ENCODE results near the gene PPIL6.

DNA sequence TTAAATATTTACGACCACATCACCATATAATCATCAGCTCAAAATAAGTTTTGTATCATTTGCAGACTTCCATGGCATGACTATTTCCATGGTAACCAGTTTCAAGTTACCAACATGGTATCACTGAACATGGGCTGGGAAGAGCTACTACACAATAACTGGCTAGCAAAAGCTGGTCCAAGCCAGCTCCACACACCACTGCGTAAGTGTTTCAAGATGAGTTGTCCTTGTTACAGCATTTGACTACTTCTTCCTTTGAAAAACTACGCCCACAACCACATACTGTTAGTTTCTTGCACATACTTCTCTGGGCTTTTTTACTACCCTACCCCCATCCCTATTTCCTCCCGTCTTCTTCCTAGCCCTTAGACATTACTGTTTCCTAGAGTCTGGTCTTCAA is 66.7 kb downstream of the PPIL6 start:
- TF ChIP-seq EGR1 (IDR thresholded peaks at IDR 0.05; ENCODE audit: low read depth in 2 of 2), result no peak
- no peak for TF ChIP-seq SP1 (IDR thresholded peaks at IDR 0.05)
- TF ChIP-seq YY1 (IDR thresholded peaks at IDR 0.05), result no peak
- no peak for TF ChIP-seq TAF1 (conservative IDR thresholded peaks at IDR 0.05)
- TF ChIP-seq CTCF (IDR thresholded peaks at IDR 0.05; ENCODE audit: low read depth, low read length, missing input control), result no peak
- TF ChIP-seq, protein P1, sequence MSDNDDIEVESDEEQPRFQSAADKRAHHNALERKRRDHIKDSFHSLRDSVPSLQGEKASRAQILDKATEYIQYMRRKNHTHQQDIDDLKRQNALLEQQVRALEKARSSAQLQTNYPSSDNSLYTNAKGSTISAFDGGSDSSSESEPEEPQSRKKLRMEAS (IDR thresholded peaks at IDR 0.05), result no peak
- no peak for TF ChIP-seq GABPA (IDR thresholded peaks at IDR 0.05 in 1 of 2, conservative IDR thresholded peaks at IDR 0.05 in 1 of 2)
- TF ChIP-seq, protein P2, sequence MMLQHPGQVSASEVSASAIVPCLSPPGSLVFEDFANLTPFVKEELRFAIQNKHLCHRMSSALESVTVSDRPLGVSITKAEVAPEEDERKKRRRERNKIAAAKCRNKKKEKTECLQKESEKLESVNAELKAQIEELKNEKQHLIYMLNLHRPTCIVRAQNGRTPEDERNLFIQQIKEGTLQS (IDR thresholded peaks at IDR 0.05), result no peak
- TF ChIP-seq HNF4G (IDR thresholded peaks at IDR 0.05), result no peak
- TF ChIP-seq, protein P3, sequence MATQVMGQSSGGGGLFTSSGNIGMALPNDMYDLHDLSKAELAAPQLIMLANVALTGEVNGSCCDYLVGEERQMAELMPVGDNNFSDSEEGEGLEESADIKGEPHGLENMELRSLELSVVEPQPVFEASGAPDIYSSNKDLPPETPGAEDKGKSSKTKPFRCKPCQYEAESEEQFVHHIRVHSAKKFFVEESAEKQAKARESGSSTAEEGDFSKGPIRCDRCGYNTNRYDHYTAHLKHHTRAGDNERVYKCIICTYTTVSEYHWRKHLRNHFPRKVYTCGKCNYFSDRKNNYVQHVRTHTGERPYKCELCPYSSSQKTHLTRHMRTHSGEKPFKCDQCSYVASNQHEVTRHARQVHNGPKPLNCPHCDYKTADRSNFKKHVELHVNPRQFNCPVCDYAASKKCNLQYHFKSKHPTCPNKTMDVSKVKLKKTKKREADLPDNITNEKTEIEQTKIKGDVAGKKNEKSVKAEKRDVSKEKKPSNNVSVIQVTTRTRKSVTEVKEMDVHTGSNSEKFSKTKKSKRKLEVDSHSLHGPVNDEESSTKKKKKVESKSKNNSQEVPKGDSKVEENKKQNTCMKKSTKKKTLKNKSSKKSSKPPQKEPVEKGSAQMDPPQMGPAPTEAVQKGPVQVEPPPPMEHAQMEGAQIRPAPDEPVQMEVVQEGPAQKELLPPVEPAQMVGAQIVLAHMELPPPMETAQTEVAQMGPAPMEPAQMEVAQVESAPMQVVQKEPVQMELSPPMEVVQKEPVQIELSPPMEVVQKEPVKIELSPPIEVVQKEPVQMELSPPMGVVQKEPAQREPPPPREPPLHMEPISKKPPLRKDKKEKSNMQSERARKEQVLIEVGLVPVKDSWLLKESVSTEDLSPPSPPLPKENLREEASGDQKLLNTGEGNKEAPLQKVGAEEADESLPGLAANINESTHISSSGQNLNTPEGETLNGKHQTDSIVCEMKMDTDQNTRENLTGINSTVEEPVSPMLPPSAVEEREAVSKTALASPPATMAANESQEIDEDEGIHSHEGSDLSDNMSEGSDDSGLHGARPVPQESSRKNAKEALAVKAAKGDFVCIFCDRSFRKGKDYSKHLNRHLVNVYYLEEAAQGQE (IDR thresholded peaks at IDR 0.05), result no peak
- no peak for TF ChIP-seq RXRA (IDR thresholded peaks at IDR 0.05)
- TF ChIP-seq ZBTB33 (IDR thresholded peaks at IDR 0.05), result no peak
- no peak for TF ChIP-seq JUND (IDR thresholded peaks at IDR 0.05)
- TF ChIP-seq RAD21 (IDR thresholded peaks at IDR 0.05), result no peak
